Uterus (tissue), 4 donors: ENCODE results near the gene RASD2. TPM values are rescaled to one million over a fixed set of nuclear protein-coding genes. Genes with fewer than 3 reads are reported as not detected.

Source experiments
- DNase-seq, 2 donors: peaks; one replicate each; pipeline ENCODE4 v3.0.0-alpha.2; 2019 to 2020
- H3K27ac ChIP-seq, 2 donors: fragments of 200-600 bp; sonication (generic); 1 replicate in 1 of 2; 2 replicates in 1 of 2; pipeline ENCODE4 v1.5.1; 2016 to 2018
- H3K27me3 ChIP-seq, 2 donors: fragments of 200-600 bp; sonication (generic); one replicate each; pipeline ENCODE4 v1.5.1; 2018 to 2019; ENCODE audit warnings: control low read depth in 1 of 2
- H3K36me3 ChIP-seq, 2 donors: fragments of 200-600 bp; sonication (generic); one replicate each; pipeline ENCODE4 v1.5.1; 2019; ENCODE audit warnings: control low read depth in 1 of 2
- H3K4me1 ChIP-seq, 2 donors: fragments of 200-600 bp; sonication (generic); one replicate each; pipeline ENCODE4 v1.5.1; 2018 to 2019; ENCODE audit warnings: control low read depth in 1 of 2
- H3K4me3 ChIP-seq, 2 donors: fragments of 200-600 bp; sonication (generic); 1 replicate in 1 of 2; 2 replicates in 1 of 2; pipeline ENCODE4 v1.5.1; 2018 to 2019; ENCODE audit warnings: mild to moderate bottlenecking in 1 of 2
- H3K9me3 ChIP-seq, 2 donors: fragments of 200-600 bp; sonication (generic); one replicate each; pipeline ENCODE4 v1.5.1; 2019; ENCODE audit warnings: control low read depth in 1 of 2
- CTCF ChIP-seq, 4 experiments: fragments of 200-600 bp in 2 of 4; fragments of 450-650 bp in 2 of 4; sonication (generic) in 2 of 4; IDR thresholded peaks; one replicate each; pipeline ENCODE4 v1.5.1; 2016 to 2019; ENCODE audit warnings: antibody characterized with exemption in 4 of 4, mild to moderate bottlenecking in 2 of 4, moderate library complexity in 1 of 4
- POLR2A ChIP-seq, 2 donors: fragments of 450-650 bp; IDR thresholded peaks; one replicate each; pipeline ENCODE4 v1.6.1; 2016; ENCODE audit warnings: antibody characterized with exemption in 2 of 2, mild to moderate bottlenecking in 1 of 2, moderate library complexity in 1 of 2
- intact Hi-C: fragments of 100-400 bp; cut with DNase I; formaldehyde crosslinking; loops from one replicate; pipeline ENCODE4 v1.15.1; 2023; ENCODE audit warnings: low total_unique reads
- total RNA-seq, 4 donors: library from RNA; depleted of rRNA in 3 of 4; stranded (reverse); fragments of >200 nt in 3 of 4; gene quantifications; one replicate each; pipeline versions ENCODE4 v1.1.0 to v1.2.4, GENCODE V29; 2014 to 2023
- donor health status: DM: yes; HTN: yes; CAD: no.

Gene RASD2
- total RNA-seq, 4 donors from 2014 or later = 4.9 to 10.7 TPM; not detected in 2

- H3K27ac ChIP-seq = peak overlapping the region; percentile 73 to 82
- no peak for DNase-seq
- intact Hi-C loops = no loop called here
- H3K4me1 ChIP-seq = peaks cover 0 to 8% of the 10 kb centered on the region in 2 donors
- TF ChIP-seq POLR2A (IDR thresholded peaks at IDR 0.05) (no peak), CTCF (IDR thresholded peaks at IDR 0.05) (no peak)
- no peaks in the 10 kb centered on the region for H3K36me3 ChIP-seq
- H3K27me3 ChIP-seq = no peaks in the 10 kb centered on the region
- no peaks in the 10 kb centered on the region for H3K9me3 ChIP-seq
- no peak overlapping the region for H3K4me3 ChIP-seq
Observed at GRCh38 chr22:35539487-35539886, 1.1 kb upstream of the RASD2 start.

GRCh38 chr22:35539910-35540594 lies 579 bp upstream of the RASD2 start:
- peak overlapping the region; percentile 73 to 82 for H3K27ac ChIP-seq
- H3K36me3 ChIP-seq = no peaks in the 10 kb centered on the region
- no peaks in the 10 kb centered on the region for H3K9me3 ChIP-seq
- TF ChIP-seq POLR2A (IDR thresholded peaks at IDR 0.05) (peak in 1 of 2 donors; percentile 28), CTCF (IDR thresholded peaks at IDR 0.05) (no peak)
- H3K4me3 ChIP-seq = peak overlapping the region; percentile 46 to 53
- H3K4me1 ChIP-seq = peaks cover 0 to 8% of the 10 kb centered on the region in 2 donors
- DNase-seq = peak; percentile 48 to 77
- H3K27me3 ChIP-seq = no peaks in the 10 kb centered on the region
- intact Hi-C loops = no loop called here

- Histone ChIP-seq H3K9me3 (no peaks in the 10 kb centered on the region), H3K4me1 (peaks cover 0 to 8% of the 10 kb centered on the region in 2 donors), H3K27ac (peak overlapping the region in 1 of 2 donors; percentile 76), H3K36me3 (no peaks in the 10 kb centered on the region), H3K27me3 (no peaks in the 10 kb centered on the region), H3K4me3 (peak overlapping the region; percentile 46 to 53)
- no peak for DNase-seq
- intact Hi-C loops = no loop called here
- no peak for TF ChIP-seq CTCF (IDR thresholded peaks at IDR 0.05)
Observed at GRCh38 chr22:35541254-35541748, 670 bp downstream of the RASD2 start.

- no peaks in the 10 kb centered on the region for H3K9me3 ChIP-seq
- H3K27me3 ChIP-seq = no peaks in the 10 kb centered on the region
- intact Hi-C loops = no loop called here
- no peak overlapping the region for H3K27ac ChIP-seq
- H3K4me3 ChIP-seq = no peak overlapping the region
- TF ChIP-seq CTCF (IDR thresholded peaks at IDR 0.05) (no peak), POLR2A (IDR thresholded peaks at IDR 0.05) (no peak)
- H3K4me1 ChIP-seq = peaks cover 0 to 8% of the 10 kb centered on the region in 2 donors
- DNase-seq = no peak
- no peaks in the 10 kb centered on the region for H3K36me3 ChIP-seq
Observed at GRCh38 chr22:35542157-35542938, 1.7 kb downstream of the RASD2 start.
